Measurements from ENCODE around the gene MED15.

MED15 gene

DNA sequence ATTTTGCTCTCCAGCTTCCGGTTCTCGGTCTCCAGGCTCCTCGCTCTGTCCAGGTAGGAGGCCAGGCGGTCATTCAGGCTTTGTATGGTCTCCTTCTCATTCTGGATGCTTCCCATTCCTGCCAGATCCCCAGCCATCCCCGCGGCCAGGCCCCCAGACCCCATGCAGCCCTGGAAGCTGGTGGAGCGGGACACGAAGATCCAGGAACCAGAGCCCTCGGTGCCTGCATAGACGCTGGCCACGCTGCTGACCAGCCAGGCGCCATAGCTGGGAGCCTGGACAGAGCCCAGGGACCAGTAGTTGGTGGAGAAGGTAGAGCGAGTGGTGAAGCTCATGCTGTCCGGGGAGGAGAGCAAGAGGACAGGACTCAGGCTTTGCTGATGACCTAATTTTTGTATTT, 23.6 kb upstream of the MED15 start:
- no peak for DNase-seq
- Histone ChIP-seq H3K4me3 (ENCODE audit: low read depth, low read length) (no peak overlapping the region), H3K27ac (no peak overlapping the region), H3K36me3 (replicated peaks) (no peaks in the 10 kb centered on the region), H3K27me3 (replicated peaks) (no peaks in the 10 kb centered on the region)
- TF ChIP-seq, protein P1, sequence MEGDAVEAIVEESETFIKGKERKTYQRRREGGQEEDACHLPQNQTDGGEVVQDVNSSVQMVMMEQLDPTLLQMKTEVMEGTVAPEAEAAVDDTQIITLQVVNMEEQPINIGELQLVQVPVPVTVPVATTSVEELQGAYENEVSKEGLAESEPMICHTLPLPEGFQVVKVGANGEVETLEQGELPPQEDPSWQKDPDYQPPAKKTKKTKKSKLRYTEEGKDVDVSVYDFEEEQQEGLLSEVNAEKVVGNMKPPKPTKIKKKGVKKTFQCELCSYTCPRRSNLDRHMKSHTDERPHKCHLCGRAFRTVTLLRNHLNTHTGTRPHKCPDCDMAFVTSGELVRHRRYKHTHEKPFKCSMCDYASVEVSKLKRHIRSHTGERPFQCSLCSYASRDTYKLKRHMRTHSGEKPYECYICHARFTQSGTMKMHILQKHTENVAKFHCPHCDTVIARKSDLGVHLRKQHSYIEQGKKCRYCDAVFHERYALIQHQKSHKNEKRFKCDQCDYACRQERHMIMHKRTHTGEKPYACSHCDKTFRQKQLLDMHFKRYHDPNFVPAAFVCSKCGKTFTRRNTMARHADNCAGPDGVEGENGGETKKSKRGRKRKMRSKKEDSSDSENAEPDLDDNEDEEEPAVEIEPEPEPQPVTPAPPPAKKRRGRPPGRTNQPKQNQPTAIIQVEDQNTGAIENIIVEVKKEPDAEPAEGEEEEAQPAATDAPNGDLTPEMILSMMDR (IDR thresholded peaks at IDR 0.05; ENCODE audit: low read depth, low read length, missing control alignments) = no peak
- in situ Hi-C loops (cut with HindIII; ENCODE audit: low pct_ligation_motif_present, low sequenced_read_pairs) = no loop called here

DNA sequence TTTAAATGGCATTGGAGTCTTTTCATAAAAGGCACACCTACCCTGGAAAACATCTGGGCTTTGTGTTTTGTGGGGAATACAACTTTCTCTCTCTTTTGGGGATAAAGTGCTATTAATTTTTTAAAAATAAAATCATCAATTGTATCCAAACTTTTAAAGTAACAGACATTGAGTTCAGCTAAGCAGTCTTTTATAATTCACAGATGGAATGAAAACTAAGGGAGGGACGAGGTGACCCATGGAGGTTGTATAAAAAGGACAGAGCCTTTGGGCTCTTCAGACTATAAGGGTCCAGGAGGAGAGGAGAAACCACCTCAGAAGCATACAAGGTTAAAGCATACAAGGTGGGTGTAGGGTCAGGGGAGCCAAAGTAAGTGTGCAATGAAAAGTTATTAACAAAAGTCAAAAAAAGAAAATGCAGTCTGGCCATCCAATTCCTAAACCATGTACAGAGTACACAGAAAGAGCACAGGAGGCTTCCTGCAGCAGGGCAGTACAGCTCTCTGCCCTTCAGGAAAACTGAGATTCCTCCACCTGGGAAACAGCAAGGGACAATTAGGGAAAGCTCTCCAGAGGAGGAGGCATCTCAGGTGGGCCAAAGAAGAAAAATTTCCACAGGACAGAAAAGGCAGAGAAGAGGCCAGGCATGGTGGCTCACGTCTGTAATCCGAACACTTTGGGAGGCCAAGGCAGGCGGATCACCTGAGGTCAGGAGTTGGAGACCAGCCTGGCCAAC, 22.3 kb upstream of the MED15 start:
- Histone ChIP-seq H3K36me3 (replicated peaks) (no peaks in the 10 kb centered on the region), H3K27me3 (replicated peaks) (no peaks in the 10 kb centered on the region), H3K4me3 (ENCODE audit: low read depth, low read length) (no peak overlapping the region), H3K27ac (no peak overlapping the region)
- in situ Hi-C loops (cut with HindIII; ENCODE audit: low pct_ligation_motif_present, low sequenced_read_pairs) = no loop called here
- TF ChIP-seq, protein P1 (IDR thresholded peaks at IDR 0.05; ENCODE audit: low read depth, low read length, missing control alignments) = no peak
- DNase-seq = no peak

DNA sequence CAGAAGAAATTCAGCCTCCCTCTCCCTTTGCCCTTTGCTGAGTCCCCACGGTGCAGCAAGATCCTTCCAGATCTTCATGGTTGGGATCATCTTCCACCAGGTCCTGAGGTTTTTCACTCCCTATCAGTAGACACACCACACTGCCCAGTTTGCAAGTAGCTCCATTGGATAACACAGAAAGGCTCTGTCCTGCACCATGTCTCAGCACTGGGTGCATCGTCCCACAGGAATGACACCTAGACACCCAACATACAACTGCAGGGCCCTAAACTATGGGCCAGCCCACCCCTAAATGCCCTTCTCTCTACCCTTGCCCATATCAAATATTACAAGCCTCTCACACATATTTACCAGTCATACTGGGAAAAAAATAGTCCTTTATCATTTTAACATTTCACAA, 21.2 kb upstream of the MED15 start:
- H3K27ac ChIP-seq = no peak overlapping the region
- in situ Hi-C loops (cut with HindIII; ENCODE audit: low pct_ligation_motif_present, low sequenced_read_pairs) = no loop called here
- TF ChIP-seq, protein P1 (IDR thresholded peaks at IDR 0.05; ENCODE audit: low read depth, low read length, missing control alignments) = no peak
- H3K36me3 ChIP-seq (replicated peaks) = no peaks in the 10 kb centered on the region
- DNase-seq = no peak
- H3K27me3 ChIP-seq (replicated peaks) = no peaks in the 10 kb centered on the region
- H3K4me3 ChIP-seq (ENCODE audit: low read depth, low read length) = no peak overlapping the region

- H3K4me3 ChIP-seq (ENCODE audit: low read depth, low read length) = no peak overlapping the region
- H3K27ac ChIP-seq = no peak overlapping the region
- no peak for DNase-seq
- H3K27me3 ChIP-seq (replicated peaks) = no peaks in the 10 kb centered on the region
- in situ Hi-C loops (cut with HindIII; ENCODE audit: low pct_ligation_motif_present, low sequenced_read_pairs) = no loop called here
- TF ChIP-seq, protein P1 (IDR thresholded peaks at IDR 0.05; ENCODE audit: low read depth, low read length, missing control alignments) = no peak
- H3K36me3 ChIP-seq (replicated peaks) = no peaks in the 10 kb centered on the region
Observed at GRCh38 chr22:20487715-20488114, 19.7 kb upstream of the MED15 start.

- no peak overlapping the region for H3K4me3 ChIP-seq (ENCODE audit: low read depth, low read length)
- DNase-seq = no peak
- TF ChIP-seq, protein P1 (IDR thresholded peaks at IDR 0.05; ENCODE audit: low read depth, low read length, missing control alignments) = no peak
- no peaks in the 10 kb centered on the region for H3K36me3 ChIP-seq (replicated peaks)
- in situ Hi-C loops (cut with HindIII; ENCODE audit: low pct_ligation_motif_present, low sequenced_read_pairs) = no loop called here
- H3K27ac ChIP-seq = no peak overlapping the region
- H3K27me3 ChIP-seq (replicated peaks) = no peaks in the 10 kb centered on the region
Observed at GRCh38 chr22:20488946-20489345, 18.5 kb upstream of the MED15 start.

Measured in brain microvascular endothelial cell (primary cell).